Endothelial cell of umbilical vein (primary cell): ENCODE data around the gene SMIM30. TPM values are rescaled to one million over a fixed set of nuclear protein-coding genes. Genes with fewer than 3 reads are reported as not detected.

Source experiments
- BruUV-seq: library from RNA; stranded (reverse); fragments of 400-500 nt; replicated peaks from 2 replicates; lab custom pipeline; 2021; lab: Mats Ljungman, UMichigan
- CTCF ChIA-PET: fragments of 300-600, 350-600 bp; sonication (Branson Sonifier 250); formaldehyde crosslinking; loops from one replicate; lab custom pipeline; 2021; ENCODE audit warnings: antibody characterized with exemption, inconsistent platforms; lab: Charles Lee
- POLR2A ChIA-PET: fragments of 300-600, 350-600 bp; sonication (Branson Sonifier 250); formaldehyde crosslinking; loops from one replicate; lab custom pipeline; 2021; ENCODE audit warnings: antibody characterized with exemption, inconsistent platforms; lab: Charles Lee
- DNase-seq: peaks from one replicate; pipeline ENCODE4 v3.0.0-alpha.2; 2011; ENCODE audit warnings: low read depth, low spot score
- FAIRE-seq: peaks from 2 replicates; lab custom pipeline; 2011; peaks lifted over from hg19 to GRCh38; lab: Jason Lieb, UNC
- H2AFZ ChIP-seq: 2 replicates; pipeline ENCODE4 v1.6.0; 2012; ENCODE audit warnings: low read depth, low read length, control low read depth, inconsistent platforms
- H3K27ac ChIP-seq: 2 replicates; pipeline ENCODE4 v1.5.1; 2011; ENCODE audit warnings: low read depth, mild to moderate bottlenecking, control low read depth, low read length, moderate library complexity; ENCODE audit not compliant: insufficient read depth
- H3K27me3 ChIP-seq, 2 experiments: 2 replicates each; pipeline versions ENCODE4 v1.6.0 to v1.6.1; 2011; ENCODE audit warnings: low read length in 2 of 2, mixed read lengths in 1 of 2; ENCODE audit not compliant: control insufficient read depth in 2 of 2, insufficient read depth in 2 of 2
- H3K36me3 ChIP-seq, 2 experiments: 2 replicates in 1 of 2; 3 replicates in 1 of 2; pipeline ENCODE4 v1.5.1; 2011; ENCODE audit warnings: low read length in 2 of 2, mild to moderate bottlenecking in 1 of 2, moderate library complexity in 1 of 2; ENCODE audit not compliant: control insufficient read depth in 2 of 2, insufficient read depth in 2 of 2; ENCODE audit errors: extremely low read depth in 1 of 2
- H3K4me1 ChIP-seq: 3 replicates; pipeline ENCODE4 v1.5.1; 2011; ENCODE audit warnings: mild to moderate bottlenecking, low read length; ENCODE audit not compliant: control insufficient read depth, insufficient read depth; ENCODE audit errors: extremely low read depth
- H3K4me2 ChIP-seq: 2 replicates; pipeline ENCODE4 v1.6.1; 2011; ENCODE audit warnings: low read length, control low read depth, mixed read lengths; ENCODE audit not compliant: insufficient read depth
- H3K4me3 ChIP-seq, 3 experiments: fragments of 200-600 bp in 1 of 3; sonication (generic), shearing (Covaris generic) in 1 of 3; replicated peaks in 1 of 3; 2 replicates each; pipeline ENCODE4 v1.5.1; 2011 to 2016; ENCODE audit warnings: control low read depth in 3 of 3, low read length in 3 of 3, mild to moderate bottlenecking in 2 of 3, inconsistent platforms in 1 of 3, low read depth in 1 of 3, moderate library complexity in 1 of 3; ENCODE audit not compliant: insufficient read depth in 1 of 3
- H3K79me2 ChIP-seq: 2 replicates; pipeline ENCODE4 v1.6.0; 2012; ENCODE audit warnings: low read length, inconsistent platforms; ENCODE audit not compliant: control insufficient read depth, insufficient read depth
- H3K9ac ChIP-seq: replicated peaks from 2 replicates; pipeline ENCODE3; 2011; ENCODE audit warnings: low read length, control low read depth; ENCODE audit not compliant: insufficient read depth; ENCODE audit errors: extremely low read depth
- H3K9me1 ChIP-seq: replicated peaks from 3 replicates; pipeline ENCODE4 v1.6.0; 2011; ENCODE audit warnings: mild to moderate bottlenecking, low read length; ENCODE audit not compliant: control insufficient read depth, insufficient read depth; ENCODE audit errors: extremely low read depth
- H3K9me3 ChIP-seq: replicated peaks from 2 replicates; pipeline ENCODE4 v1.5.1; 2012; ENCODE audit warnings: low read length, inconsistent platforms; ENCODE audit not compliant: control insufficient read depth, insufficient read depth
- H4K20me1 ChIP-seq: replicated peaks from 2 replicates; pipeline ENCODE3; 2011; ENCODE audit warnings: mild to moderate bottlenecking, low read length; ENCODE audit not compliant: control insufficient read depth, insufficient read depth; ENCODE audit errors: extremely low read depth
- CTCF ChIP-seq, 2 donors: IDR thresholded peaks; 1 replicate in 1 of 2; 2 replicates in 1 of 2; pipeline ENCODE4 v1.5.1; 2011; ENCODE audit warnings: low read length in 2 of 2, mild to moderate bottlenecking in 2 of 2, moderate library complexity in 2 of 2, control low read depth in 1 of 2, inconsistent platforms in 1 of 2, low read depth in 1 of 2; ENCODE audit not compliant: insufficient read depth in 1 of 2; ENCODE audit errors: extremely low read depth in 1 of 2
- EZH2 ChIP-seq: IDR thresholded peaks from 2 replicates; pipeline ENCODE4 v1.6.1; 2012; ENCODE audit warnings: borderline replicate concordance, low read depth, mild to moderate bottlenecking, moderate library complexity, low read length, inconsistent platforms; ENCODE audit not compliant: severe bottlenecking
- FOS ChIP-seq: IDR thresholded peaks from 2 replicates; pipeline ENCODE4 v1.6.1; 2011; ENCODE audit warnings: mild to moderate bottlenecking, low read length, moderate library complexity, borderline replicate concordance; ENCODE audit not compliant: insufficient read depth
- GATA2 ChIP-seq: IDR thresholded peaks from 2 replicates; pipeline ENCODE4 v1.7.0; 2011; ENCODE audit warnings: low read depth, mild to moderate bottlenecking, moderate library complexity, mixed read lengths, low read length; ENCODE audit not compliant: insufficient read length, insufficient read depth
- JUN ChIP-seq: IDR thresholded peaks from 2 replicates; pipeline ENCODE4 v1.6.1; 2011; ENCODE audit warnings: borderline replicate concordance, low read depth; ENCODE audit not compliant: insufficient read length, insufficient read depth
- MAX ChIP-seq: IDR thresholded peaks from 2 replicates; pipeline ENCODE4 v1.6.1; 2011; ENCODE audit not compliant: insufficient read depth, insufficient read length
- MYC ChIP-seq: IDR thresholded peaks from one replicate; pipeline ENCODE4 v1.6.1; 2011; ENCODE audit warnings: mild to moderate bottlenecking, low read depth, low read length
- POLR2A ChIP-seq: IDR thresholded peaks from 2 replicates; pipeline ENCODE4 v1.6.1; 2012; ENCODE audit warnings: low read depth, mild to moderate bottlenecking, control low read depth, low read length
- POLR2AphosphoS5 ChIP-seq: IDR thresholded peaks from 2 replicates; pipeline ENCODE4 v1.6.1; 2012; ENCODE audit warnings: low read depth, mild to moderate bottlenecking, control low read depth, low read length, moderate library complexity; ENCODE audit not compliant: insufficient read depth
- dilution Hi-C: fragments of 300-500 bp; cut with MboI; formaldehyde crosslinking; loops from one replicate; pipeline ENCODE4 v1.15.0; 2019; ENCODE audit warnings: low sequenced_read_pairs; ENCODE audit not compliant: extremely low pct_ligation_motif_present
- intact Hi-C: fragments of 100-400 bp; cut with micrococcal nuclease; formaldehyde crosslinking; loops from one replicate; pipeline ENCODE4 v1.10.0; 2022
- polyA plus RNA-seq, 4 experiments: library from polyadenylated mRNA; depleted of rRNA in 3 of 4; stranded (reverse) in 3 of 4; unstranded in 1 of 4; fragments of >200 nt; gene quantifications; 2 replicates each; pipeline versions ENCODE4 v1.2.1 to v1.2.3, GENCODE V29; 2011 to 2012; ENCODE audit warnings: missing spikeins in 1 of 4
- total RNA-seq: library from RNA; stranded (reverse); gene quantifications from 2 replicates; pipeline ENCODE4 v1.2.3, GENCODE V29; 2021

Gene SMIM30
- total and polyA plus RNA-seq, 2 donors (not counting 3 experiments of a cell fraction or from before 2014, with no cell fraction given), result 26.3 to 39.1 TPM

GRCh38 chr7:113113912-113114311 is 4.4 kb downstream of the SMIM30 start:
- BruUV-seq, result no TSS peak
- Histone ChIP-seq H3K9me3 (no peaks in the 10 kb centered on the region), H2AFZ (no peak overlapping the region), H4K20me1 (peaks cover 2% of the 10 kb centered on the region), H3K9ac (no peak overlapping the region), H3K9me1 (no peaks in the 10 kb centered on the region), H3K4me1 (peaks cover 10% of the 10 kb centered on the region), H3K27me3 (no peaks in the 10 kb centered on the region), H3K27ac (no peak overlapping the region), H3K4me2 (no peak overlapping the region), H3K36me3 (peaks cover 0 to 2% of the 10 kb centered on the region in 2 experiments), H3K4me3 (no peak overlapping the region), H3K79me2 (no peaks in the 10 kb centered on the region)
- DNase-seq (no peak), FAIRE-seq (no peak)
- POLR2A ChIA-PET, result no interaction called here
- dilution Hi-C loops (no loop called here), intact Hi-C loops (loop anchor here (10.0 kb wide), 1 partner anchor 329 kb away; no protein-coding TSS in a partner anchor)
- no peak for TF ChIP-seq POLR2A
- TF ChIP-seq CTCF (IDR thresholded peaks at IDR 0.05; ENCODE audit: extremely low read depth in 1 of 2, insufficient read depth in 1 of 2, low read depth in 1 of 2, low read length in 2 of 2), result no peak
- no peak for TF ChIP-seq MAX
- TF ChIP-seq JUN, result no peak
- TF ChIP-seq MYC, result no peak
- no peak for TF ChIP-seq POLR2AphosphoS5
- no peak for TF ChIP-seq FOS
- no peak for TF ChIP-seq GATA2
- TF ChIP-seq EZH2, result no peak
- CTCF ChIA-PET, result no interaction called here
